ENCODE data around the gene LBP.

LBP gene

GRCh38 chr20:38308047-38308438, 38.2 kb upstream of the LBP start:
- Histone ChIP-seq H3K27ac (replicated peaks; ENCODE audit: low read length) (no peak overlapping the region), H3K36me3 (replicated peaks in 1 of 2; ENCODE audit: control insufficient read depth in 2 of 2, insufficient read depth in 2 of 2, low read length in 2 of 2) (no peaks in the 10 kb centered on the region), H2BK12ac (ENCODE audit: low read length) (no peak overlapping the region), H2BK5ac (ENCODE audit: low read length) (no peak overlapping the region), H3K27me3 (ENCODE audit: control insufficient read depth in 3 of 3, insufficient read depth in 3 of 3, low read depth in 1 of 3, low read length in 3 of 3) (peaks cover 0 to 17% (median 0%) of the 10 kb centered on the region in 3 experiments), H3K23ac (ENCODE audit: low read depth, low read length, poor library complexity) (no peak overlapping the region), H3K9me3 (replicated peaks in 1 of 2; ENCODE audit: control insufficient read depth in 2 of 2, insufficient read depth in 1 of 2, low read depth in 1 of 2, low read length in 2 of 2) (no peaks in the 10 kb centered on the region), H3K18ac (ENCODE audit: low read length) (no peak overlapping the region), H4K8ac (ENCODE audit: low read depth, low read length) (no peak overlapping the region), H2AFZ (ENCODE audit: low read length) (no peak overlapping the region), H3K9ac (ENCODE audit: low read depth, low read length, poor library complexity) (no peak overlapping the region), H4K91ac (ENCODE audit: low read depth, low read length, poor library complexity) (no peak overlapping the region), H3K4me2 (ENCODE audit: insufficient read depth, low read length, poor library complexity, severe bottlenecking) (no peak overlapping the region), H3K14ac (ENCODE audit: low read length) (no peak overlapping the region), H2BK120ac (ENCODE audit: low read depth, low read length) (no peak overlapping the region), H2BK15ac (ENCODE audit: low read length) (no peak overlapping the region), H3K79me1 (ENCODE audit: low read depth, low read length) (no peaks in the 10 kb centered on the region), H3K4me1 (ENCODE audit: control insufficient read depth in 2 of 2, insufficient read depth in 1 of 2, low read depth in 1 of 2, low read length in 2 of 2) (peaks cover 0 to 2% of the 10 kb centered on the region in 2 donors), H2AK5ac (ENCODE audit: low read depth, low read length) (no peak overlapping the region), H3K4me3 (ENCODE audit: low read length in 2 of 2) (no peak overlapping the region), H3K4ac (ENCODE audit: low read length) (no peak overlapping the region)
- no CpG with 5 or more reads among the region's 4 CpGs for WGBS, 2 donors (ENCODE audit: extremely low coverage in 2 of 2, insufficient read length in 2 of 2, insufficient replicate concordance in 1 of 2)
- DNase-seq (ENCODE audit: low spot score), result no peak

DNA sequence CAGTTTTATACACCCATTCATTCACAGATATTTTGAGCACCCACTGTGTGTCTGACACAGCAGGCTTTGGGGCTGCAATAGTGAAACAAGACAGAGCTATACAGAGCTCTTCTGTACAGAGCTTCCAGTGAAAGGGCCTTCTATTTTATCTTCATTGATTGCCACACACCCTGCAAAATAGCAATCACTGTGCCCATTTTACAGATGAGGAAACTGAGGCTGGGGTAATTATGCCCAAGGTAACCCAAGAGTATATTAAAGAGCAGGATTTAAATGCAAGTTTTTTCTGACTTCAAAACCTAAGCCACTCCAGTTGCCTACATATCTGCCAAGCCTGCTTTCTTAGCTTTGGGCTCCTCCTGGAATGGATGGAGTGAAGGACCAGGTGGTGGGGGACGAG, 37.8 kb upstream of the LBP start:
- Histone ChIP-seq H2BK5ac (ENCODE audit: low read length) (no peak overlapping the region), H3K4me1 (ENCODE audit: control insufficient read depth in 2 of 2, insufficient read depth in 1 of 2, low read depth in 1 of 2, low read length in 2 of 2) (peaks cover 0 to 2% of the 10 kb centered on the region in 2 donors), H3K4me2 (ENCODE audit: insufficient read depth, low read length, poor library complexity, severe bottlenecking) (no peak overlapping the region), H3K23ac (ENCODE audit: low read depth, low read length, poor library complexity) (no peak overlapping the region), H3K9ac (ENCODE audit: low read depth, low read length, poor library complexity) (no peak overlapping the region), H4K8ac (ENCODE audit: low read depth, low read length) (no peak overlapping the region), H3K4me3 (ENCODE audit: low read length in 2 of 2) (no peak overlapping the region), H2BK15ac (ENCODE audit: low read length) (no peak overlapping the region), H3K4ac (ENCODE audit: low read length) (no peak overlapping the region), H3K14ac (ENCODE audit: low read length) (no peak overlapping the region), H3K27ac (replicated peaks; ENCODE audit: low read length) (no peak overlapping the region), H2BK120ac (ENCODE audit: low read depth, low read length) (no peak overlapping the region), H2AK5ac (ENCODE audit: low read depth, low read length) (no peak overlapping the region), H2AFZ (ENCODE audit: low read length) (no peak overlapping the region), H2BK12ac (ENCODE audit: low read length) (no peak overlapping the region), H3K18ac (ENCODE audit: low read length) (no peak overlapping the region), H3K79me1 (ENCODE audit: low read depth, low read length) (no peaks in the 10 kb centered on the region), H3K36me3 (replicated peaks in 1 of 2; ENCODE audit: control insufficient read depth in 2 of 2, insufficient read depth in 2 of 2, low read length in 2 of 2) (no peaks in the 10 kb centered on the region), H4K91ac (ENCODE audit: low read depth, low read length, poor library complexity) (no peak overlapping the region), H3K9me3 (replicated peaks in 1 of 2; ENCODE audit: control insufficient read depth in 2 of 2, insufficient read depth in 1 of 2, low read depth in 1 of 2, low read length in 2 of 2) (no peaks in the 10 kb centered on the region), H3K27me3 (ENCODE audit: control insufficient read depth in 3 of 3, insufficient read depth in 3 of 3, low read depth in 1 of 3, low read length in 3 of 3) (peaks cover 0 to 17% (median 0%) of the 10 kb centered on the region in 3 experiments)
- no peak for DNase-seq (ENCODE audit: low spot score)
- no CpG with 5 or more reads among the region's 1 CpG for WGBS, 2 donors (ENCODE audit: extremely low coverage in 2 of 2, insufficient read length in 2 of 2, insufficient replicate concordance in 1 of 2)

GRCh38 chr20:38311091-38311490, 35.2 kb upstream of the LBP start:
- no peak overlapping the region for H3K4me2 ChIP-seq (ENCODE audit: insufficient read depth, low read length, poor library complexity, severe bottlenecking)
- H2BK15ac ChIP-seq (ENCODE audit: low read length), result no peak overlapping the region
- peaks cover 0 to 2% of the 10 kb centered on the region in 2 donors for H3K4me1 ChIP-seq (ENCODE audit: control insufficient read depth in 2 of 2, insufficient read depth in 1 of 2, low read depth in 1 of 2, low read length in 2 of 2)
- no peak overlapping the region for H3K23ac ChIP-seq (ENCODE audit: low read depth, low read length, poor library complexity)
- H3K4me3 ChIP-seq (ENCODE audit: low read length in 2 of 2), result no peak overlapping the region
- no peak overlapping the region for H2BK12ac ChIP-seq (ENCODE audit: low read length)
- H3K18ac ChIP-seq (ENCODE audit: low read length), result no peak overlapping the region
- no peak overlapping the region for H3K9ac ChIP-seq (ENCODE audit: low read depth, low read length, poor library complexity)
- H3K14ac ChIP-seq (ENCODE audit: low read length), result no peak overlapping the region
- WGBS, 2 donors (ENCODE audit: extremely low coverage in 2 of 2, insufficient read length in 2 of 2, insufficient replicate concordance in 1 of 2), result no CpG with 5 or more reads among the region's 3 CpGs
- no peak overlapping the region for H4K8ac ChIP-seq (ENCODE audit: low read depth, low read length)
- H3K9me3 ChIP-seq (replicated peaks in 1 of 2; ENCODE audit: control insufficient read depth in 2 of 2, insufficient read depth in 1 of 2, low read depth in 1 of 2, low read length in 2 of 2), result no peaks in the 10 kb centered on the region
- DNase-seq (ENCODE audit: low spot score), result no peak
- H3K36me3 ChIP-seq (replicated peaks in 1 of 2; ENCODE audit: control insufficient read depth in 2 of 2, insufficient read depth in 2 of 2, low read length in 2 of 2), result no peaks in the 10 kb centered on the region
- H3K27ac ChIP-seq (replicated peaks; ENCODE audit: low read length), result no peak overlapping the region
- H3K79me1 ChIP-seq (ENCODE audit: low read depth, low read length), result no peaks in the 10 kb centered on the region
- no peak overlapping the region for H2AK5ac ChIP-seq (ENCODE audit: low read depth, low read length)
- H2BK120ac ChIP-seq (ENCODE audit: low read depth, low read length), result no peak overlapping the region
- no peak overlapping the region for H3K4ac ChIP-seq (ENCODE audit: low read length)
- H3K27me3 ChIP-seq (ENCODE audit: control insufficient read depth in 3 of 3, insufficient read depth in 3 of 3, low read depth in 1 of 3, low read length in 3 of 3), result peaks cover 0 to 17% (median 0%) of the 10 kb centered on the region in 3 experiments
- no peak overlapping the region for H4K91ac ChIP-seq (ENCODE audit: low read depth, low read length, poor library complexity)
- H2AFZ ChIP-seq (ENCODE audit: low read length), result no peak overlapping the region
- H2BK5ac ChIP-seq (ENCODE audit: low read length), result no peak overlapping the region

DNA sequence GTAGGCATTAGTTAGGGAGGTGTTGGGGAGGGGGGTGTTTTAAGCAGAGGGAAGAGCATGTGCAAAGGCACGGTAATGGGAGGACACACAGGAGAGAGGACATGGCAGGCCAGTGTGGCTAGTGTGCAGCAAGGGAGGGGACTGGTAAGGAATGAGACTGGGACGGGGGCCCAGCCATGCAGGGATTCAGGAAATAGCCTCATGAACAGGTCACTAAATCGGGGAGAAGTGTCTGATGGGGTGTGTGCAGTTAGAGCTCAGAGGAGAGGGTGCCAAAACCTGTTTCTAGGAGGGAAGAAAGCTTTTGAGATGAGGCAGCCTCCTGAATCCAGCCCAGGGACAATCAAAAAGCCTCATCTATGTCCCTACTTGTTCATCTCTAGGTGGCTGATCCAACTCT, 34.8 kb upstream of the LBP start:
- no peak overlapping the region for H3K9ac ChIP-seq (ENCODE audit: low read depth, low read length, poor library complexity)
- WGBS, 2 donors (ENCODE audit: extremely low coverage in 2 of 2, insufficient read length in 2 of 2, insufficient replicate concordance in 1 of 2), result no CpG with 5 or more reads among the region's 3 CpGs

More for the DNA sequence above, 34.8 kb upstream of the LBP start:
- Histone ChIP-seq H3K18ac (ENCODE audit: low read length) (no peak overlapping the region), H3K14ac (ENCODE audit: low read length) (no peak overlapping the region), H3K4me1 (ENCODE audit: control insufficient read depth in 2 of 2, insufficient read depth in 1 of 2, low read depth in 1 of 2, low read length in 2 of 2) (peaks cover 0 to 2% of the 10 kb centered on the region in 2 donors), H2AFZ (ENCODE audit: low read length) (no peak overlapping the region), H3K79me1 (ENCODE audit: low read depth, low read length) (no peaks in the 10 kb centered on the region), H3K27me3 (ENCODE audit: control insufficient read depth in 3 of 3, insufficient read depth in 3 of 3, low read depth in 1 of 3, low read length in 3 of 3) (peaks cover 0 to 17% (median 0%) of the 10 kb centered on the region in 3 experiments), H2BK5ac (ENCODE audit: low read length) (no peak overlapping the region), H3K4me2 (ENCODE audit: insufficient read depth, low read length, poor library complexity, severe bottlenecking) (no peak overlapping the region), H4K91ac (ENCODE audit: low read depth, low read length, poor library complexity) (no peak overlapping the region), H3K23ac (ENCODE audit: low read depth, low read length, poor library complexity) (no peak overlapping the region), H2AK5ac (ENCODE audit: low read depth, low read length) (no peak overlapping the region), H3K4me3 (ENCODE audit: low read length in 2 of 2) (no peak overlapping the region), H3K9me3 (replicated peaks in 1 of 2; ENCODE audit: control insufficient read depth in 2 of 2, insufficient read depth in 1 of 2, low read depth in 1 of 2, low read length in 2 of 2) (no peaks in the 10 kb centered on the region), H4K8ac (ENCODE audit: low read depth, low read length) (no peak overlapping the region), H3K27ac (replicated peaks; ENCODE audit: low read length) (no peak overlapping the region), H2BK12ac (ENCODE audit: low read length) (no peak overlapping the region), H3K4ac (ENCODE audit: low read length) (no peak overlapping the region), H3K36me3 (replicated peaks in 1 of 2; ENCODE audit: control insufficient read depth in 2 of 2, insufficient read depth in 2 of 2, low read length in 2 of 2) (no peaks in the 10 kb centered on the region), H2BK15ac (ENCODE audit: low read length) (no peak overlapping the region), H2BK120ac (ENCODE audit: low read depth, low read length) (no peak overlapping the region)
- DNase-seq (ENCODE audit: low spot score), result no peak
